Prostate gland (tissue), 2 donors: ENCODE measurements around the gene CBFA2T2. TPM values are rescaled to one million over a fixed set of nuclear protein-coding genes. Genes with fewer than 3 reads are reported as not detected.

Source experiments
- DNase-seq: peaks from one replicate; pipeline ENCODE4 v3.0.0-alpha.2; 2019; ENCODE audit warnings: low spot score
- H3K27ac ChIP-seq, 2 donors: fragments of 200-600 bp; sonication (generic); 2 replicates each; pipeline ENCODE4 v1.5.1; 2017 to 2019
- H3K27me3 ChIP-seq: fragments of 200-600 bp; sonication (generic); replicated peaks from 2 replicates; pipeline ENCODE4 v1.5.1; 2019; ENCODE audit not compliant: insufficient read depth
- H3K36me3 ChIP-seq, 2 donors: fragments of 200-600 bp; sonication (generic); 1 replicate in 1 of 2; 2 replicates in 1 of 2; pipeline versions ENCODE4 v1.5.1 to v1.8.1; 2017 to 2019
- H3K4me1 ChIP-seq: fragments of 200-600 bp; sonication (generic); replicated peaks from 2 replicates; pipeline ENCODE4 v1.5.1; 2019
- H3K4me3 ChIP-seq, 2 donors: fragments of 200-600 bp; sonication (generic); 2 replicates each; pipeline ENCODE4 v1.5.1; 2017 to 2019
- H3K9me3 ChIP-seq: fragments of 200-600 bp; sonication (generic); 2 replicates; pipeline ENCODE4 v1.5.1; 2017
- POLR2A ChIP-seq: fragments of 450-650 bp; IDR thresholded peaks from one replicate; pipeline ENCODE4 v1.6.1; 2016; ENCODE audit warnings: antibody characterized with exemption, mild to moderate bottlenecking
- POLR2AphosphoS5 ChIP-seq: sonication (generic); formaldehyde crosslinking; IDR thresholded peaks from one replicate; pipeline ENCODE4 v1.6.1; 2017; ENCODE audit warnings: antibody characterized with exemption
- WGBS: methylation state at CpG from one replicate; pipeline ENCODE4 v1.1.5; 2018; 5-methylcytosine and 5-hydroxymethylcytosine counted together
- intact Hi-C: fragments of 100-400 bp; cut with DNase I; formaldehyde crosslinking; loops from one replicate; pipeline ENCODE4 v1.14.2; 2022
- total RNA-seq, 2 donors: library from RNA; depleted of rRNA; stranded (reverse); fragments of >200 nt; gene quantifications; one replicate each; pipeline ENCODE4 v1.1.0, GENCODE V29; 2016
- TF ChIP-seq, protein P1 (sequence below), 4 experiments: fragments of 200-600 bp in 2 of 4; fragments of 450-650 bp in 2 of 4; sonication (generic) in 2 of 4; IDR thresholded peaks; 1 replicate in 3 of 4; 2 replicates in 1 of 4; pipeline ENCODE4 v1.5.1; 2016 to 2019; ENCODE audit warnings: antibody characterized with exemption in 4 of 4, mild to moderate bottlenecking in 2 of 4, moderate library complexity in 2 of 4

Gene CBFA2T2
- total RNA-seq, 2 donors from 2014 or later, result 40.3 to 54.6 TPM

DNA sequence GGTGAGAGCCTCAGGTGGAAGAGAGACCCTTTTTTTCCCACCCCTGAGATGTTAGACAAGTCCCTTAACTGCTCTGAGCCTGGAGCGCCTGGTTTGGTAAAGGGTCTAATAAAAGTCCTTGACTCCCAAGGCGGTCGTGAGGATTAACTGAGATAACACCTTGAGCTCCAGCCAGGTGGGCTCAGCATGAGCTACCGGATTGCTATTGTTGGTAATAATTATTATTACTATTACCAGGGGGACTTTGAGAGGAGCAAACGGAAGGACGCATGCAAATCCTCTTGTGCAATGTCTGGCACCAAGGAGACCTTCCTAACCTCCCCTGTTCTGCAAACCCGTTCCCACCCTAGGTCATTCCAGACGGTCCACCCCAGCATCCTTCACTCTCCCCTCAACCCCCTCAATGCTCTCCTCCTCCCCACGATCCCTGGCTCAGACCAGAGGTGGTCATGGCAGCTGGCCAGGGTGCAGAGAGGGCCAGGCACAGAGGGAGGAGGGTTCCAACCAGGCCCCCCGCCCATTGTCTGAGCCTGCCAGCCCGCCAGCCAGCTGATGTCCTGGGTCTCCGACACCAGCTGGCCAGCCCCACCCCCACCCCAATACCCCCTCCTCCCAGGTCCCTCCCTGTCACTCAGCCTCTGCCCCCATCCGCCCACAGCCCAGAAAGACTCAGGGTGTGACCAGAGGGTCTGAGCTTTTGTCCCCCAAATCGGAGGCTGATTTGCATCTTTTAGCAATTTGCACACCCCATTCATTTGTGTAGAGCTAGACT, 14.3 kb upstream of the CBFA2T2 start:
- H3K27me3 ChIP-seq, result no peaks in the 10 kb centered on the region
- intact Hi-C loops, result no loop called here
- TF ChIP-seq POLR2AphosphoS5 (no peak), POLR2A (no peak)
- TF ChIP-seq, protein P1, sequence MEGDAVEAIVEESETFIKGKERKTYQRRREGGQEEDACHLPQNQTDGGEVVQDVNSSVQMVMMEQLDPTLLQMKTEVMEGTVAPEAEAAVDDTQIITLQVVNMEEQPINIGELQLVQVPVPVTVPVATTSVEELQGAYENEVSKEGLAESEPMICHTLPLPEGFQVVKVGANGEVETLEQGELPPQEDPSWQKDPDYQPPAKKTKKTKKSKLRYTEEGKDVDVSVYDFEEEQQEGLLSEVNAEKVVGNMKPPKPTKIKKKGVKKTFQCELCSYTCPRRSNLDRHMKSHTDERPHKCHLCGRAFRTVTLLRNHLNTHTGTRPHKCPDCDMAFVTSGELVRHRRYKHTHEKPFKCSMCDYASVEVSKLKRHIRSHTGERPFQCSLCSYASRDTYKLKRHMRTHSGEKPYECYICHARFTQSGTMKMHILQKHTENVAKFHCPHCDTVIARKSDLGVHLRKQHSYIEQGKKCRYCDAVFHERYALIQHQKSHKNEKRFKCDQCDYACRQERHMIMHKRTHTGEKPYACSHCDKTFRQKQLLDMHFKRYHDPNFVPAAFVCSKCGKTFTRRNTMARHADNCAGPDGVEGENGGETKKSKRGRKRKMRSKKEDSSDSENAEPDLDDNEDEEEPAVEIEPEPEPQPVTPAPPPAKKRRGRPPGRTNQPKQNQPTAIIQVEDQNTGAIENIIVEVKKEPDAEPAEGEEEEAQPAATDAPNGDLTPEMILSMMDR (IDR thresholded peaks at IDR 0.05), result no peak
- H3K36me3 ChIP-seq, result no peaks in the 10 kb centered on the region
- no peak for DNase-seq
- 43% methylated on average over 14 of the region's 14 CpGs for WGBS
- H3K4me3 ChIP-seq, result no peak overlapping the region
- no peak overlapping the region for H3K27ac ChIP-seq
- H3K4me1 ChIP-seq, result no peaks in the 10 kb centered on the region
- H3K9me3 ChIP-seq, result no peaks in the 10 kb centered on the region

DNA sequence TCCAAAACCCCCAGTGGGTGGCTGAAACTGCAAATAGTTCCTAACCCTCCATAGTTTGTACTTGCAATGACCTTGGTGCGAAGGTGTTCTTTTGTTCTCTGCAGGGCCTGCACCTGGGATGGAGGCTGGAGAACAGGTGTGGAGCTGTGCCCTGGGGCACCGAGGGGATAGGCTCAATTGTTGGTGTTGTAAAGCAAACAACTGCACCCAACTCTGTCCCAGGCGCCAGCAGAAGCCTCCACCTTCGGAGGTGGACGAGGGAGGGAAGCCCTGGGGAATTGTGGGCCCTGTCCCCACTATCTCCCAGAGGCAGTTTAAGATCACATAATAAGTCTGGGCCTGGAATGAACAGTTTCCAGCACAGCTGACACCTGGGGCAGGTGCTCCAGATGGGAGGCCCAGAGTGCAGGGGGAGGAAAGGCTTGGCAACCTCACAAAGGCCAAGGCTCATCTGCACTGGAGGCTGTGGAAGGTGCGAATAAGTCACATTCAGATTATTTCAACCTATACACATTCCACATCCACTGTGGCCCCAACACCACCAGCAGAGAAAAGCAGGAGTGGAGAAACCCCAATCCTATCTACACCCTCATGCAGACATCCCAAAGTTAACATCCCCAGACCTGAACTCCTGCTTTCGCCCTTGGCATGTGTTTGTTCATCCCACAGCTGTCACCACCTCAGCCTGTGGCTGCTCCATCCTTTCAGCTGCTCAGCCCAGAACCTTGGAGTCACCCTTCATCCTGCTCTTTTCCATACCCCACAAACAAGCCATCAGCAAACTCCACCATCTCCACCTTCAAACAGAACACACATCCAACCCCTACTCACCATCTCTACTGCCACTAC, 12.3 kb upstream of the CBFA2T2 start:
- TF ChIP-seq POLR2AphosphoS5, result no peak
- TF ChIP-seq, protein P1 (IDR thresholded peaks at IDR 0.05), result no peak
- no peak for TF ChIP-seq POLR2A
- Histone ChIP-seq H3K27me3 (no peaks in the 10 kb centered on the region), H3K27ac (no peak overlapping the region), H3K4me1 (no peaks in the 10 kb centered on the region), H3K36me3 (no peaks in the 10 kb centered on the region), H3K4me3 (no peak overlapping the region), H3K9me3 (no peaks in the 10 kb centered on the region)
- WGBS, result 59% methylated on average over 7 of the region's 7 CpGs
- DNase-seq, result no peak
- intact Hi-C loops, result no loop called here

DNA sequence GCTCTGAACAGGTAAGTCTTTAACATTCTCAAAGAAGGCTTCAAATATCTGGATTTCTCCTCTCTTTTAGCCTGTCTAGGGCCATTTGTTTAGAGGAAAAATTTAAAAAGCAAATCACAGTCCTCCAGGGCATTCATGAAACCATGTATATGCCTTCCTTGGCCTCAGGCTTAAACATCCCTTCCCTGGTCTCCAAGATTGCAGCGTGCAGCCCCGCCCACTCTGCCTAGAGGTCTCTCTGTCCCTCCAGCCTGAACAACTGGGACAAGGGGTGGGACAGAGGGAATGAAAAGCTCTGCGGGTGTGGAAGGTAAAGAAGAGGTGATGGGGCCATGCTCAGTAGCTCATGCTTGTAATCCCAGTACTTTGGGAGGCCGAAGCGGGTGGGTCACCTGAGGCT, 9.8 kb upstream of the CBFA2T2 start:
- no peak overlapping the region for H3K27ac ChIP-seq
- no peaks in the 10 kb centered on the region for H3K27me3 ChIP-seq
- WGBS, result 88% methylated on average over 5 of the region's 5 CpGs
- no peaks in the 10 kb centered on the region for H3K4me1 ChIP-seq
- intact Hi-C loops, result no loop called here
- no peaks in the 10 kb centered on the region for H3K9me3 ChIP-seq
- DNase-seq, result no peak
- H3K4me3 ChIP-seq, result no peak overlapping the region
- no peaks in the 10 kb centered on the region for H3K36me3 ChIP-seq
- TF ChIP-seq POLR2AphosphoS5, result no peak
- TF ChIP-seq, protein P1 (IDR thresholded peaks at IDR 0.05), result no peak
- no peak for TF ChIP-seq POLR2A

DNA sequence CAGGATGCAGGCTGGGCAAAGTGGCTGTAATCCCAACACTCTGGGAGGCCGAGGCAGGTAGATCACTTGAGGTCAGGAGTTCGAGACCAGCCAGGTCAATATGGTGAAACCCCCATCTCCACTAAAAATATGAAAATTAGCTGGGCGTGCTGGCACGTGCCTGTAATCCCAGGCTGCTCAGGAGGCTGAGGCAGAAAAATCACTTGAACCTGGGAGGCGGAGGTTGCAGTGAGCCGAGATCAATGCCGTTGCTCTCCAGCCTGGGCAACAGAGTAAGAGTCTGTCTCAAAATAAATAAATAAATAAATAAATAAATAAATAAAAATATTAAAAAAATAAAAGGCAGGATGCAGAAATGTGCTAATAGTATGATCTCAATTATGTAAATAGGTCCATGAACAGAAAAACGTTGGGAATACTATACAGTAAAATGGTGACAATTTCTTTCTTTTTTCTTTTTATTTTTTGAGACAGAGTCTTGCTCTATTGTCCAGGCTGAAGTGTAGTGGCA, 8.4 kb upstream of the CBFA2T2 start:
- DNase-seq, result no peak
- intact Hi-C loops, result no loop called here

More for the DNA sequence above, 8.4 kb upstream of the CBFA2T2 start:
- Histone ChIP-seq H3K4me3 (no peak overlapping the region), H3K27ac (no peak overlapping the region), H3K4me1 (no peaks in the 10 kb centered on the region), H3K36me3 (no peaks in the 10 kb centered on the region), H3K9me3 (no peaks in the 10 kb centered on the region), H3K27me3 (no peaks in the 10 kb centered on the region)
- no peak for TF ChIP-seq POLR2A
- TF ChIP-seq, protein P1 (IDR thresholded peaks at IDR 0.05), result no peak
- TF ChIP-seq POLR2AphosphoS5, result no peak
- 92% methylated on average over 8 of the region's 8 CpGs for WGBS
